NCI-H2227 (cell line): ENCODE data around the gene C5orf46.

ENCODE experiments used
- DNase-seq: peaks from one replicate; lab custom pipeline; 2025; ENCODE audit not compliant: unreplicated experiment; lab: John Stamatoyannopoulos, UW

C5orf46 gene

GRCh38 chr5:147906326-147907095, at the start of gene C5orf46:
Gene C5orf46 (minus strand): TSS chr5:147906538. CDS start chr5:147906501, 37 bp downstream.
- no peak for DNase-seq

GRCh38 chr5:147954971-147955370, 48.6 kb upstream of the C5orf46 start:
- no peak for DNase-seq

GRCh38 chr5:147949711-147950573, 43.6 kb upstream of the C5orf46 start:
- DNase-seq: peak; percentile 48

- peak; percentile 29 for DNase-seq
These were observed 40.4 kb upstream of the C5orf46 start for GRCh38 chr5:147946658-147947274.

- DNase-seq: no peak
These were observed 33.2 kb upstream of the C5orf46 start for GRCh38 chr5:147939431-147940114.

- DNase-seq: peak; percentile 59
These were observed 28.7 kb upstream of the C5orf46 start for GRCh38 chr5:147935032-147935431.

GRCh38 chr5:147930769-147931168, 24.4 kb upstream of the C5orf46 start:
- no peak for DNase-seq

- no peak for DNase-seq
These were observed 21.6 kb upstream of the C5orf46 start for GRCh38 chr5:147927901-147928300.

GRCh38 chr5:147925020-147925419, 18.7 kb upstream of the C5orf46 start:
- no peak for DNase-seq

- DNase-seq: no peak
These were observed 14.8 kb upstream of the C5orf46 start for GRCh38 chr5:147921136-147921535.

- DNase-seq: no peak
These were observed 14.2 kb upstream of the C5orf46 start for GRCh38 chr5:147920420-147921030.

GRCh38 chr5:147918899-147919298, 12.6 kb upstream of the C5orf46 start:
- no peak for DNase-seq

- DNase-seq: no peak
These were observed 11.9 kb upstream of the C5orf46 start for GRCh38 chr5:147918101-147918685.

- DNase-seq: no peak
These were observed 7.4 kb upstream of the C5orf46 start for GRCh38 chr5:147913786-147914185.

GRCh38 chr5:147912011-147912410, 5.7 kb upstream of the C5orf46 start:
- DNase-seq: no peak

- no peak for DNase-seq
These were observed 5.1 kb upstream of the C5orf46 start for GRCh38 chr5:147911427-147911826.

- DNase-seq: no peak
These were observed 2.2 kb downstream of the C5orf46 start for GRCh38 chr5:147904110-147904509.

GRCh38 chr5:147902609-147903115, 3.7 kb downstream of the C5orf46 start:
- no peak for DNase-seq

GRCh38 chr5:147901599-147902039, 4.7 kb downstream of the C5orf46 start:
- no peak for DNase-seq

- no peak for DNase-seq
These were observed 7.4 kb downstream of the C5orf46 start for GRCh38 chr5:147898875-147899401.
